ENCODE measurements around the gene DENND5A. TPM values are rescaled to one million over a fixed set of nuclear protein-coding genes. Genes with fewer than 3 reads are reported as not detected.

Gene DENND5A
- total and polyA plus RNA-seq, 2 of the 8 experiments (the other 6 are each of a cell fraction or from before 2014, with no cell fraction given) = 65.7 to 139 TPM

GRCh38 chr11:9177438-9178091 is 87.6 kb downstream of the DENND5A start (continued):
- TF ChIP-seq CHD7 (IDR thresholded peaks at IDR 0.05; ENCODE audit: insufficient replicate concordance, low read length) (no peak), POLR2AphosphoS5 (IDR thresholded peaks at IDR 0.05; ENCODE audit: low read depth, low read length) (no peak), TBP (IDR thresholded peaks at IDR 0.05; ENCODE audit: low read depth, low read length) (no peak), CBX5 (IDR thresholded peaks at IDR 0.05; ENCODE audit: low read depth, low read length) (no peak), HDAC6 (IDR thresholded peaks at IDR 0.05; ENCODE audit: low read depth, low read length) (no peak), ATF2 (IDR thresholded peaks at IDR 0.05; ENCODE audit: low read length) (no peak), SRF (IDR thresholded peaks at IDR 0.05; ENCODE audit: low read depth, low read length) (no peak), TEAD4 (IDR thresholded peaks at IDR 0.05; ENCODE audit: low read depth, low read length) (no peak), TAF7 (optimal IDR thresholded peaks at IDR 0.05; ENCODE audit: borderline replicate concordance, low read depth, low read length) (no peak), CREB1 (IDR thresholded peaks at IDR 0.05) (no peak)

All from H1 (cell line).